Memory B cell (primary cell): ENCODE results near the gene FNBP1.

Source experiments
- ATAC-seq: fragments of 150-1000 bp; cut with Tn5 transposase; 2 replicates; pipeline ENCODE4 v1.10.0; 2021; ENCODE audit warnings: low read depth, mild to moderate bottlenecking, moderate library complexity
- DNase-seq, 2 donors: peaks; one replicate each; pipeline ENCODE4 v3.0.0; 2022; ENCODE audit warnings: low spot score in 2 of 2
- H3K27ac Mint-ChIP-seq: one replicate; pipeline ENCODE4 v1.8.0; 2022; ENCODE audit warnings: mild to moderate bottlenecking, moderate library complexity, mixed read lengths
- H3K27me3 Mint-ChIP-seq: one replicate; pipeline ENCODE4 v1.8.0; 2022; ENCODE audit warnings: mixed read lengths
- H3K36me3 Mint-ChIP-seq: one replicate; pipeline ENCODE4 v1.8.0; 2022; ENCODE audit warnings: mild to moderate bottlenecking, mixed read lengths
- H3K4me1 Mint-ChIP-seq: one replicate; pipeline ENCODE4 v1.8.0; 2022; ENCODE audit warnings: mixed read lengths
- H3K4me3 Mint-ChIP-seq: one replicate; pipeline ENCODE4 v1.8.0; 2022; ENCODE audit warnings: mild to moderate bottlenecking, moderate library complexity, mixed read lengths
- H3K9me3 Mint-ChIP-seq: one replicate; pipeline ENCODE4 v1.8.0; 2022; ENCODE audit warnings: mixed read lengths

The FNBP1 gene

DNA sequence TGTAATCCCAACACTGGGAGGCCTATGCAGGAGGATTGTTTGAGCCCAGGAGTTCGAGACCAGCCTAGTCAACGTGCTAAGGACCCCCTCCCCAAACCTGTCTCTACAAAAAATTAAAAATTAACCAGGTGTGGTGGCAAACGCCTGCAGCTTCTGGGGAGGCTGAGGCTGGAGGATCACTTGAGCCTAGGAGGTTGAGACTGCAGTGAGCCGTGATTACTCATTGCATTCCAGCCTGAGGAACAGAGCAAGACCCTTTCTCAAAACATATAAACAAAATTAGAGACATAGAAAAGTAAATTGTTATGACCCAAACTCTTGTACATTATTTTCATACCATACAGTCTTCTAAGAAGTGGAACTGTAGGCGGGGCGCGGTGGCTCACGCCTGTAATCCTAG is 11.8 kb upstream of the FNBP1 start:
- Mint-ChIP-seq H3K27me3 (no peaks in the 10 kb centered on the region), H3K4me3 (peak overlapping the region; percentile 93), H3K36me3 (peaks cover 4% of the 10 kb centered on the region), H3K27ac (peak overlapping the region; percentile 90), H3K9me3 (no peaks in the 10 kb centered on the region), H3K4me1 (peaks cover 10% of the 10 kb centered on the region)
- DNase-seq (no peak), ATAC-seq (no peak)

DNA sequence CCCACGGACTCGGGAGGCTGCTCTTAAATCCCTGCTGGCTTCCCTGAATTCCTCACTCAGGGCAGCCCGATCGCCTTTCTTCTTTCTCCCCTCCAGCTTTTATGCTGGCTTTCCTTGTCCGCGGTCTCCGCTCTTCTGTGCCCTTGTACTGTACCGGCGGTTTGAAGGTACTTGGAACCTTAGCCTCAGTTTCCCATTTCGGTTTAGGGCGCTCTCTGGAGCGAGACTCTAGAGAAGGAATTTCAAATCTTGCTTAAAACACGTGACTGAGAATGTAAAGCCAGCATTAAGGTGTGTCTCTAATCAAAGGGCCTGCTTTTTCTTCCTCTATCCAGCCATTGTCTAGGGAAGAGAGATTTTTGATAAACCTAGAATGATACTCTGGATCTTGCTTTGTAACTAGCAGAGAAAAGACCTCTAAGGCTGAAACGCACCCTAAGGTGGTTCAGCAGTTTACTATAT is 11.4 kb upstream of the FNBP1 start:
- no peak for DNase-seq
- Mint-ChIP-seq H3K4me3 (peak overlapping the region; percentile 93), H3K4me1 (peaks cover 10% of the 10 kb centered on the region), H3K27ac (peak overlapping the region; percentile 90), H3K27me3 (no peaks in the 10 kb centered on the region), H3K9me3 (no peaks in the 10 kb centered on the region), H3K36me3 (peaks cover 4% of the 10 kb centered on the region)
- no peak for ATAC-seq

- Mint-ChIP-seq H3K27me3 (no peaks in the 10 kb centered on the region), H3K27ac (peak within 1 kb of the TSS; percentile 90), H3K9me3 (no peaks in the 10 kb centered on the region), H3K4me1 (peaks cover 9% of the 10 kb centered on the region), H3K36me3 (peaks cover 2% of the 10 kb centered on the region), H3K4me3 (peak within 1 kb of the TSS; percentile 93)
- ATAC-seq = peak; percentile 93
- DNase-seq = peak; percentile 62 to 84
Measured at GRCh38 chr9:130053504-130054324, 10.7 kb upstream of the FNBP1 start, which contains the start of gene GPR107. TSS of gene GPR107 (plus strand) at chr9:130053906. CDS start at chr9:130053933, 27 bp downstream.

GRCh38 chr9:130053109-130053503 is 10.1 kb upstream of the FNBP1 start:
- peaks cover 7% of the 10 kb centered on the region for H3K4me1 Mint-ChIP-seq
- DNase-seq (no peak), ATAC-seq (no peak)
- no peaks in the 10 kb centered on the region for H3K9me3 Mint-ChIP-seq
- H3K36me3 Mint-ChIP-seq = no peaks in the 10 kb centered on the region
- H3K27me3 Mint-ChIP-seq = no peaks in the 10 kb centered on the region
- peak overlapping the region; percentile 90 for H3K27ac Mint-ChIP-seq
- H3K4me3 Mint-ChIP-seq = peak overlapping the region; percentile 93

DNA sequence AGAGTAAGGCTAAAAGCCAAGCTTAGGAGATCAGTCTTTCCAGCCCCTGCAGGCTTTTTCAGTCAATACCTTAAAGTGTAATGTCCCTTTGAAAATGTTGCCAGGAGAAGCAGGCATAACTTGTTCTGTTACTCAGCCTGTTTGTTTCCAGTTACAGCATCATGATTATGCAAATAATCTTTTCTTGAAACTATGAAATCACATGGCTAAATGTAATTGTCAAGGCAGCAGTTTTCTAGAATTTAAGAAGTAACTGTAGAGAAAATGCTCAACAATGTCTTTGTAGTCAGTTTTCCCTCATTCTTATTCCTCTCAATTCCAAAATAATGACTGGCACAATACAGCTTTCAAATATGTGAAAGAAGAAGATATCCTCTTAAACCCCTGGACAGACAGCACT is 8.9 kb upstream of the FNBP1 start:
- no peaks in the 10 kb centered on the region for H3K27me3 Mint-ChIP-seq
- H3K4me3 Mint-ChIP-seq = peak overlapping the region; percentile 61

DNA sequence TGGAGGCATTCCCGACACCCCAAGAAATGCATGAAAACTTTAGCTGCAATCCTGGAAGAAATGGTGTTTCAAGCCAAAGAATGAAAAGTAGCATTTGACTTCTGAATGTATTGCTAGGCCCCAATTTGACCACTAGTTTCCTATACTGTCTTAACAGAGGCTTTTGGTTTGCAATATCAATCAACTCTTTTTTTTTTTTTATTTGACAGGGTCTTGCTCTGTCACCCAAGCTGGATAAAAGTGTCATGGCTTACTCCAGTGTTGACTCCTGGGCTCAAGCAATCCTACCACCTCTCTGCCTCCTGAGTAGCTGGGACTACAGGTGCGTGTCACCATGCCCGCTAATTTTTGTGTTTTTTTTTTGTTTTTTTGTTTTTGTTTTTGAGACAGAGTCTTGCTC is 7.5 kb upstream of the FNBP1 start:
- Mint-ChIP-seq H3K4me1 (peaks cover 7% of the 10 kb centered on the region), H3K4me3 (no peak overlapping the region), H3K36me3 (no peaks in the 10 kb centered on the region), H3K9me3 (no peaks in the 10 kb centered on the region), H3K27ac (no peak overlapping the region), H3K27me3 (no peaks in the 10 kb centered on the region)
- DNase-seq = no peak
- ATAC-seq = no peak

More for the DNA sequence above, 8.9 kb upstream of the FNBP1 start:
- H3K36me3 Mint-ChIP-seq = no peaks in the 10 kb centered on the region
- DNase-seq = no peak
- H3K27ac Mint-ChIP-seq = peak overlapping the region; percentile 76
- H3K4me1 Mint-ChIP-seq = peaks cover 5% of the 10 kb centered on the region
- H3K9me3 Mint-ChIP-seq = no peaks in the 10 kb centered on the region
- no peak for ATAC-seq

GRCh38 chr9:130049431-130050210 is 6.6 kb upstream of the FNBP1 start:
- Mint-ChIP-seq H3K27ac (no peak overlapping the region), H3K27me3 (no peaks in the 10 kb centered on the region), H3K4me3 (no peak overlapping the region), H3K4me1 (peaks cover 12% of the 10 kb centered on the region), H3K36me3 (no peaks in the 10 kb centered on the region), H3K9me3 (no peaks in the 10 kb centered on the region)
- DNase-seq (no peak), ATAC-seq (no peak)

GRCh38 chr9:130045725-130046450 is 2.9 kb upstream of the FNBP1 start:
- no peaks in the 10 kb centered on the region for H3K27me3 Mint-ChIP-seq
- no peak overlapping the region for H3K4me3 Mint-ChIP-seq
- H3K4me1 Mint-ChIP-seq = peaks cover 23% of the 10 kb centered on the region
- peak overlapping the region; percentile 66 for H3K27ac Mint-ChIP-seq
- ATAC-seq (no peak), DNase-seq (no peak)
- peaks cover 3% of the 10 kb centered on the region for H3K36me3 Mint-ChIP-seq
- no peaks in the 10 kb centered on the region for H3K9me3 Mint-ChIP-seq

- H3K4me3 Mint-ChIP-seq = peak overlapping the region; percentile 97
- peak overlapping the region; percentile 94 for H3K27ac Mint-ChIP-seq
- no peaks in the 10 kb centered on the region for H3K27me3 Mint-ChIP-seq
- H3K9me3 Mint-ChIP-seq = no peaks in the 10 kb centered on the region
- peaks cover 3% of the 10 kb centered on the region for H3K36me3 Mint-ChIP-seq
- peaks cover 31% of the 10 kb centered on the region for H3K4me1 Mint-ChIP-seq
- DNase-seq (no peak), ATAC-seq (no peak)
Measured at GRCh38 chr9:130043654-130044623, 950 bp upstream of the FNBP1 start.

- H3K4me3 Mint-ChIP-seq = peak overlapping the region; percentile 97
- no peaks in the 10 kb centered on the region for H3K9me3 Mint-ChIP-seq
- DNase-seq = peak; percentile 45 to 57
- no peaks in the 10 kb centered on the region for H3K27me3 Mint-ChIP-seq
- H3K4me1 Mint-ChIP-seq = peaks cover 36% of the 10 kb centered on the region
- H3K36me3 Mint-ChIP-seq = peaks cover 3% of the 10 kb centered on the region
- peak overlapping the region; percentile 99 for H3K27ac Mint-ChIP-seq
- ATAC-seq = peak; percentile 6
Measured at GRCh38 chr9:130042406-130042884, 544 bp downstream of the FNBP1 start.

GRCh38 chr9:130041648-130042405 is 1.2 kb downstream of the FNBP1 start:
- Mint-ChIP-seq H3K4me3 (peak overlapping the region; percentile 94), H3K36me3 (peaks cover 5% of the 10 kb centered on the region), H3K9me3 (no peaks in the 10 kb centered on the region), H3K27ac (peak overlapping the region; percentile 99), H3K4me1 (peaks cover 39% of the 10 kb centered on the region), H3K27me3 (no peaks in the 10 kb centered on the region)
- ATAC-seq (no peak), DNase-seq (no peak)

DNA sequence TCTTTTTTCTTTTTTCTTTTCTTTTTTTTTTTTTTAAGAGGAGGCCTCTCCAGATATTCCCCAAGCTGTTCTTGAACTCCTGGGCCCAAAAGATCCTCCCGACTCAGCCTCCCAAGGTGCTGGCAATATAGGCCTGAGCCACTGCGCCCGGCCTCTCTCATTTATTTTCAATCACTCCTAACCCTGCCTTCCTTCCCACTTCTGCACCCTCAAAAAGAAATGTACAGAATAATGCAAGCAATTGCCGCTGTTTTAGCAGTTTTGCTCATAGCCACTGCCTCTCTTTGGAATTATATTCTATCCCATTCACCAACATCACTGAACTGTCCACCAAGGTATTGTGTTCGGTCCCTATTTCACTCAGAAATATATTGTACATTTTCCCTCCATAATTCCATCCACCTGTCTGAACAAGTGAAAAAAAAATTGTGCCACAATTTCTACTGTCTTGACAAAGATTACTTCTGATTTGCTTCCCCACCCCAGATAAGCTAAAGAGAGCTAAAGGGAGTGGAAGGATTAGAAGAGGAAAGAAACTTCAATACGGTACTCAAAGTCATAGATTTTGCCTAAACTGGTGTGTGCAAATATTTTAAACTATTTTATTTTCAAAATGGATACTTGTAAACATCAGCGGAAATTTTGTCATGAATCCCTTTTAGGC is 1.9 kb downstream of the FNBP1 start:
- Mint-ChIP-seq H3K4me1 (peaks cover 42% of the 10 kb centered on the region), H3K27ac (peak overlapping the region; percentile 99), H3K4me3 (peak overlapping the region; percentile 94), H3K36me3 (peaks cover 5% of the 10 kb centered on the region), H3K27me3 (no peaks in the 10 kb centered on the region), H3K9me3 (no peaks in the 10 kb centered on the region)
- DNase-seq (no peak), ATAC-seq (no peak)
